ENCODE results near the gene PCGF5.
"Not testable (repeated sequence)": the region's sequence is repeated elsewhere in the genome, so short reads cannot be mapped to it uniquely, and the experiment has no call there.

PCGF5 gene

GRCh38 chr10:91208642-91209041, 11.8 kb upstream of the PCGF5 start:
- DNase-seq (ENCODE audit: extremely low read depth in 1 of 2, low read depth in 1 of 2), result no peak

GRCh38 chr10:91210014-91210413, 10.4 kb upstream of the PCGF5 start:
- no peak for DNase-seq (ENCODE audit: extremely low read depth in 1 of 2, low read depth in 1 of 2)

GRCh38 chr10:91210435-91210834, 10.0 kb upstream of the PCGF5 start:
- DNase-seq (ENCODE audit: extremely low read depth in 1 of 2, low read depth in 1 of 2), result no peak

GRCh38 chr10:91211675-91212074, 8.8 kb upstream of the PCGF5 start:
- DNase-seq (ENCODE audit: extremely low read depth in 1 of 2, low read depth in 1 of 2), result no peak

GRCh38 chr10:91214911-91215310, 5.6 kb upstream of the PCGF5 start:
- DNase-seq (ENCODE audit: extremely low read depth in 1 of 2, low read depth in 1 of 2), result no peak

- DNase-seq (ENCODE audit: extremely low read depth in 1 of 2, low read depth in 1 of 2), result no peak
These were observed 5.1 kb upstream of the PCGF5 start for GRCh38 chr10:91215384-91215783.

GRCh38 chr10:91219371-91220193, 881 bp upstream of the PCGF5 start:
- no peak for DNase-seq (ENCODE audit: extremely low read depth in 1 of 2, low read depth in 1 of 2)

GRCh38 chr10:91220954-91221675, 652 bp downstream of the PCGF5 start:
- peak in 1 of 2 donors; percentile 1 for DNase-seq (ENCODE audit: extremely low read depth in 1 of 2, low read depth in 1 of 2)

GRCh38 chr10:91226093-91226492, 5.6 kb downstream of the PCGF5 start:
- no peak for DNase-seq (ENCODE audit: extremely low read depth in 1 of 2, low read depth in 1 of 2)

- no peak for DNase-seq (ENCODE audit: extremely low read depth in 1 of 2, low read depth in 1 of 2)
These were observed 7.1 kb downstream of the PCGF5 start for GRCh38 chr10:91227576-91227975.

GRCh38 chr10:91229683-91230082, 9.2 kb downstream of the PCGF5 start:
- no peak for DNase-seq (ENCODE audit: extremely low read depth in 1 of 2, low read depth in 1 of 2)

- no peak for DNase-seq (ENCODE audit: extremely low read depth in 1 of 2, low read depth in 1 of 2)
These were observed 17.7 kb downstream of the PCGF5 start for GRCh38 chr10:91238191-91238590.

GRCh38 chr10:91239789-91240188, 19.3 kb downstream of the PCGF5 start:
- no peak for DNase-seq (ENCODE audit: extremely low read depth in 1 of 2, low read depth in 1 of 2)

- DNase-seq (ENCODE audit: extremely low read depth in 1 of 2, low read depth in 1 of 2), result no peak
These were observed 22.5 kb downstream of the PCGF5 start for GRCh38 chr10:91242940-91243339.

GRCh38 chr10:91247360-91248111, 27.1 kb downstream of the PCGF5 start:
- no peak for DNase-seq (ENCODE audit: extremely low read depth in 1 of 2, low read depth in 1 of 2)

- no peak for DNase-seq (ENCODE audit: extremely low read depth in 1 of 2, low read depth in 1 of 2)
These were observed 29.2 kb downstream of the PCGF5 start for GRCh38 chr10:91249700-91250099.

- DNase-seq (ENCODE audit: extremely low read depth in 1 of 2, low read depth in 1 of 2), result no peak
These were observed 29.9 kb downstream of the PCGF5 start for GRCh38 chr10:91250341-91250740.

- peak; percentile 3 to 5 for DNase-seq (ENCODE audit: extremely low read depth in 1 of 2, low read depth in 1 of 2)
These were observed 31.1 kb downstream of the PCGF5 start for GRCh38 chr10:91251430-91252056.

GRCh38 chr10:91253300-91253699, 32.8 kb downstream of the PCGF5 start:
- DNase-seq (ENCODE audit: extremely low read depth in 1 of 2, low read depth in 1 of 2), result no peak

GRCh38 chr10:91257310-91257709, 36.8 kb downstream of the PCGF5 start:
- no peak for DNase-seq (ENCODE audit: extremely low read depth in 1 of 2, low read depth in 1 of 2)

- DNase-seq (ENCODE audit: extremely low read depth in 1 of 2, low read depth in 1 of 2), result not testable (repeated sequence)
These were observed 40.0 kb downstream of the PCGF5 start for GRCh38 chr10:91260417-91260816.
